CD14-positive monocyte (primary cell): ENCODE measurements around the gene SHROOM1. TPM values are rescaled to one million over a fixed set of nuclear protein-coding genes. Genes with fewer than 3 reads are reported as not detected.

ENCODE experiments used
- DNase-seq, 3 donors: peaks; one replicate each; pipeline ENCODE4 v3.0.0-alpha.2; 2011 to 2022
- H2AFZ ChIP-seq: 2 replicates; pipeline ENCODE4 v1.6.0; 2012; ENCODE audit warnings: mild to moderate bottlenecking, low read depth, low read length, inconsistent platforms; ENCODE audit not compliant: insufficient read depth, poor library complexity, severe bottlenecking
- H3K27ac ChIP-seq, 2 donors: 1 replicate in 1 of 2; 2 replicates in 1 of 2; pipeline ENCODE4 v1.5.1; 2012 to 2013; ENCODE audit warnings: low read length in 2 of 2, control low read depth in 1 of 2, inconsistent platforms in 1 of 2, low read depth in 1 of 2, mild to moderate bottlenecking in 1 of 2
- H3K27me3 ChIP-seq, 2 donors: one replicate each; pipeline versions ENCODE4 v1.6.0 to v1.6.1; 2011 to 2013; ENCODE audit warnings: low read length in 2 of 2; ENCODE audit not compliant: control insufficient read depth in 2 of 2, insufficient read depth in 2 of 2
- H3K36me3 ChIP-seq, 2 donors: replicated peaks in 1 of 2; 1 replicate in 1 of 2; 2 replicates in 1 of 2; pipeline versions ENCODE4 v1.5.1 to v1.6.1; 2012 to 2013; ENCODE audit warnings: low read length in 2 of 2, control low read depth in 1 of 2, inconsistent platforms in 1 of 2, mild to moderate bottlenecking in 1 of 2; ENCODE audit not compliant: insufficient read depth in 2 of 2, control insufficient read depth in 1 of 2
- H3K4me1 ChIP-seq, 2 donors: 1 replicate in 1 of 2; 2 replicates in 1 of 2; pipeline versions ENCODE4 v1.5.1 to v1.6.1; 2012 to 2013; ENCODE audit warnings: low read length in 2 of 2, control low read depth in 1 of 2, inconsistent platforms in 1 of 2, mild to moderate bottlenecking in 1 of 2, moderate library complexity in 1 of 2; ENCODE audit not compliant: insufficient read depth in 2 of 2, control insufficient read depth in 1 of 2
- H3K4me2 ChIP-seq: replicated peaks from 2 replicates; pipeline ENCODE3; 2012; ENCODE audit warnings: low read length, moderate library complexity, mild to moderate bottlenecking; ENCODE audit not compliant: poor library complexity, severe bottlenecking; ENCODE audit errors: extremely low read depth
- H3K4me3 ChIP-seq, 3 experiments: fragments of 200-600 bp in 1 of 3; sonication (generic) in 1 of 3; replicated peaks in 1 of 3; 1 replicate in 2 of 3; 2 replicates in 1 of 3; pipeline ENCODE4 v1.5.1; 2011 to 2013; ENCODE audit warnings: low read length in 3 of 3, mild to moderate bottlenecking in 3 of 3, control low read depth in 2 of 3, low read depth in 2 of 3, inconsistent platforms in 1 of 3, moderate library complexity in 1 of 3
- H3K79me2 ChIP-seq: 2 replicates; pipeline ENCODE4 v1.6.0; 2012; ENCODE audit warnings: mild to moderate bottlenecking, control low read depth, inconsistent platforms, low read length, moderate library complexity; ENCODE audit not compliant: insufficient read depth
- H3K9ac ChIP-seq: 2 replicates; pipeline ENCODE4 v1.6.0; 2017; ENCODE audit warnings: low read length, mild to moderate bottlenecking; ENCODE audit not compliant: insufficient read depth, poor library complexity, severe bottlenecking
- H3K9me3 ChIP-seq, 2 donors: replicated peaks in 1 of 2; 1 replicate in 1 of 2; 2 replicates in 1 of 2; pipeline versions ENCODE4 v1.5.1 to v1.6.1; 2012 to 2013; ENCODE audit warnings: low read length in 2 of 2, control low read depth in 1 of 2; ENCODE audit not compliant: control insufficient read depth in 1 of 2, insufficient read depth in 1 of 2
- H4K20me1 ChIP-seq: 2 replicates; pipeline ENCODE4 v1.6.0; 2012; ENCODE audit warnings: mild to moderate bottlenecking, low read length, control low read depth, moderate library complexity; ENCODE audit not compliant: insufficient read depth
- H3K27ac Mint-ChIP-seq, 7 donors: one replicate each; pipeline ENCODE4 v1.8.0; 2020; ENCODE audit warnings: mild to moderate bottlenecking in 7 of 7, mixed read lengths in 7 of 7, moderate library complexity in 6 of 7, inconsistent platforms in 2 of 7
- H3K27me3 Mint-ChIP-seq, 3 donors: one replicate each; pipeline ENCODE4 v1.8.0; 2021 to 2022; ENCODE audit warnings: low read depth in 3 of 3, mild to moderate bottlenecking in 3 of 3, mixed read lengths in 3 of 3, moderate library complexity in 3 of 3, inconsistent platforms in 1 of 3
- H3K36me3 Mint-ChIP-seq, 2 donors: one replicate each; pipeline ENCODE4 v1.8.0; 2020; ENCODE audit warnings: mixed read lengths in 2 of 2, inconsistent platforms in 1 of 2, mild to moderate bottlenecking in 1 of 2
- H3K4me1 Mint-ChIP-seq: one replicate; pipeline ENCODE4 v1.8.0; 2020; ENCODE audit warnings: mild to moderate bottlenecking, mixed read lengths
- H3K4me3 Mint-ChIP-seq, 2 donors: one replicate each; pipeline ENCODE4 v1.8.0; 2020; ENCODE audit warnings: mild to moderate bottlenecking in 2 of 2, mixed read lengths in 2 of 2, moderate library complexity in 1 of 2
- H3K9me3 Mint-ChIP-seq, 7 donors: one replicate each; pipeline ENCODE4 v1.8.0; 2020 to 2022; ENCODE audit warnings: mixed read lengths in 7 of 7, mild to moderate bottlenecking in 6 of 7, moderate library complexity in 6 of 7, inconsistent platforms in 2 of 7
- WGBS: methylation state at CpG from one replicate; pipeline ENCODE4 v1.1.5; 2013; ENCODE audit warnings: missing lambda C conversion rate; ENCODE audit not compliant: insufficient coverage; 5-methylcytosine and 5-hydroxymethylcytosine counted together
- intact Hi-C, 2 donors: fragments of 100-400 bp; cut with micrococcal nuclease; formaldehyde crosslinking; loops; one replicate each; pipeline versions ENCODE4 v1.15.0 to v1.15.1; 2023
- polyA plus RNA-seq, 3 donors: library from polyadenylated mRNA; depleted of rRNA in 1 of 3; unstranded in 2 of 3; stranded (reverse) in 1 of 3; fragments of 300-500 nt in 2 of 3; fragments of >200 nt in 1 of 3; fragmentation: Illumina TruSeq in 2 of 3; gene quantifications; 1 replicate in 2 of 3; 2 replicates in 1 of 3; pipeline ENCODE4 v1.2.3, GENCODE V29; 2012 to 2021
- TF ChIP-seq, protein P1 (sequence below): fragments of 200-600 bp; IDR thresholded peaks from one replicate; pipeline ENCODE4 v1.8.0; 2022; ENCODE audit warnings: antibody characterized with exemption, mild to moderate bottlenecking

Gene SHROOM1
- polyA plus RNA-seq, 3 donors: 6.4 to 27.0 (median 16.1) TPM

DNA sequence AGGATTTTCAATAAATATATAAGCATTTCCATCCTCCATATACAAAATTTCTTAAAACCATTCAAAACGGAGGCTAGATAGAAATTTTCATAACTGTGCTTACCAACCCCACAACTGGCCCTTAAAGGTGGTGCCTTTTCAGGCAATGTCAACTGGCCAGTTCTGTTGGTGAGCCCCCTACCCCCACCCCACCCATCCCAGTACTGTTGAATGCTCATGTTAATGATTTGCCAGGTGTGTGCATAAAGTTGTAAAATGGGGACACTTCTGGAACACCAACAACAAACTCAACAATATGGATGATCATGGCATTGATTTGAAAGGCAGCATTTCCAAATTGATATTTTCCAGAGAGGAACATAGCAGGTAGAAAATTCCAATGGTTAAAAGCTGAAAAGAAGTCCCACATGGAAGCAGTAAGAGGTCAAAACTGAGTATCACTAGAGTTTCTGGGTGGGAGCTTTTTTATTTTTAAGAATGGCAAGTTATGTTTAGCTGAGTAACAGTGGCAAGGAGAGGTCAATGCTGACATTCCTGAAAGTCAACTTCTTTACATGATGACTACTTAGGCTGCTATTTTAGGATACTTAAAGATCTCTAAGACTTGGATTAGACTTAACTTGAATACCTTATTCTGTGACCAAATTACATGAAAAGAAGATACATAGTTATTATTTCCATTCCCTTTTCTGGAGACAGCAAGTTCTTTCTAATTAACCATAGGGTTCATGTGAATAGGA lies 45.7 kb upstream of the SHROOM1 start:
- Mint-ChIP-seq H3K36me3 (peaks cover 51 to 71% of the 10 kb centered on the region in 2 donors), H3K27ac (no peak overlapping the region), H3K9me3 (no peaks in the 10 kb centered on the region), H3K4me3 (no peak overlapping the region), H3K4me1 (no peaks in the 10 kb centered on the region), H3K27me3 (peaks cover 0 to 2% (median 0%) of the 10 kb centered on the region in 3 donors)
- Histone ChIP-seq H4K20me1 (peaks cover 5% of the 10 kb centered on the region), H3K27me3 (no peaks in the 10 kb centered on the region), H2AFZ (no peak overlapping the region), H3K36me3 (peaks cover 44 to 89% of the 10 kb centered on the region in 2 donors), H3K27ac (no peak overlapping the region), H3K79me2 (no peaks in the 10 kb centered on the region), H3K4me1 (no peaks in the 10 kb centered on the region), H3K4me3 (no peak overlapping the region), H3K9me3 (no peaks in the 10 kb centered on the region), H3K4me2 (no peak overlapping the region), H3K9ac (no peak overlapping the region)
- TF ChIP-seq, protein P1, sequence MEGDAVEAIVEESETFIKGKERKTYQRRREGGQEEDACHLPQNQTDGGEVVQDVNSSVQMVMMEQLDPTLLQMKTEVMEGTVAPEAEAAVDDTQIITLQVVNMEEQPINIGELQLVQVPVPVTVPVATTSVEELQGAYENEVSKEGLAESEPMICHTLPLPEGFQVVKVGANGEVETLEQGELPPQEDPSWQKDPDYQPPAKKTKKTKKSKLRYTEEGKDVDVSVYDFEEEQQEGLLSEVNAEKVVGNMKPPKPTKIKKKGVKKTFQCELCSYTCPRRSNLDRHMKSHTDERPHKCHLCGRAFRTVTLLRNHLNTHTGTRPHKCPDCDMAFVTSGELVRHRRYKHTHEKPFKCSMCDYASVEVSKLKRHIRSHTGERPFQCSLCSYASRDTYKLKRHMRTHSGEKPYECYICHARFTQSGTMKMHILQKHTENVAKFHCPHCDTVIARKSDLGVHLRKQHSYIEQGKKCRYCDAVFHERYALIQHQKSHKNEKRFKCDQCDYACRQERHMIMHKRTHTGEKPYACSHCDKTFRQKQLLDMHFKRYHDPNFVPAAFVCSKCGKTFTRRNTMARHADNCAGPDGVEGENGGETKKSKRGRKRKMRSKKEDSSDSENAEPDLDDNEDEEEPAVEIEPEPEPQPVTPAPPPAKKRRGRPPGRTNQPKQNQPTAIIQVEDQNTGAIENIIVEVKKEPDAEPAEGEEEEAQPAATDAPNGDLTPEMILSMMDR: no peak
- intact Hi-C loops: no loop called here
- no CpG with 5 or more reads among the region's 1 CpG for WGBS
- no peak for DNase-seq

DNA sequence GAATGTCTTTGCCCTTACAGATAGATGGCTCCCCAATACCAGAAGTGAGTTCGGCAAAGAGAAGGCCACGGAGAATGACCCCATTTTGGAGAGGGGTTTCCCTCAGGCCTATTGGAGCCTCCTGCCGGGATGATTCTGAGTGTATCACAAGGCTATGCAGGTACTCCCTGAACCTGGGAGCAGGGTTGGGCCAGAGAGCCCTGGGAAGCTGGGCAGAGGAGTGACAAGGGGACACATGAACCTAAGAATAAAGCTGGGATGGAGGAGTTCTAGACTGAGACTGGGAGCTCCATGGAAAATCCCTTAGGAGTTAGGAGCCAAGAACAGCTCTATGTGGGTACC lies 43.5 kb upstream of the SHROOM1 start:
- H3K4me2 ChIP-seq: no peak overlapping the region
- 93% methylated on average over 3 of the region's 3 CpGs for WGBS
- no peak overlapping the region for H3K27ac ChIP-seq
- Mint-ChIP-seq H3K27ac (peak overlapping the region in 1 of 7 donors; percentile 7), H3K4me3 (no peak overlapping the region), H3K36me3 (peaks cover 44 to 67% of the 10 kb centered on the region in 2 donors), H3K27me3 (peaks cover 0 to 2% (median 1%) of the 10 kb centered on the region in 3 donors), H3K4me1 (no peaks in the 10 kb centered on the region), H3K9me3 (no peaks in the 10 kb centered on the region)
- no peak overlapping the region for H3K4me3 ChIP-seq
- H2AFZ ChIP-seq: no peak overlapping the region
- H3K36me3 ChIP-seq: peaks cover 26 to 87% of the 10 kb centered on the region in 2 donors
- H3K27me3 ChIP-seq: no peaks in the 10 kb centered on the region
- TF ChIP-seq, protein P1: no peak
- no peaks in the 10 kb centered on the region for H3K4me1 ChIP-seq
- no peak for DNase-seq
- H3K9me3 ChIP-seq: no peaks in the 10 kb centered on the region
- H3K9ac ChIP-seq: no peak overlapping the region
- intact Hi-C loops: no loop called here
- peaks cover 5% of the 10 kb centered on the region for H4K20me1 ChIP-seq
- no peaks in the 10 kb centered on the region for H3K79me2 ChIP-seq
